Measurements from ENCODE around the gene PLEKHA8.

PLEKHA8 gene

GRCh38 chr7:30102281-30102680 lies 74.1 kb downstream of the PLEKHA8 start:
- no peaks in the 10 kb centered on the region for H3K4me1 ChIP-seq (ENCODE audit: control insufficient read depth, insufficient read depth, low read length, poor library complexity, severe bottlenecking)
- peaks cover 3% of the 10 kb centered on the region for H3K9me3 ChIP-seq (ENCODE audit: control insufficient read depth, low read length)
- no peak overlapping the region for H3K27ac ChIP-seq (ENCODE audit: low read depth, low read length, severe bottlenecking)
- 94 to 100% methylated on average over 1 to 2 of the region's 3 CpGs for WGBS, 2 experiments (ENCODE audit: insufficient coverage in 2 of 2)
- no peak overlapping the region for H3K4me3 ChIP-seq (ENCODE audit: extremely low read depth, insufficient read depth, low read length, poor library complexity, severe bottlenecking)
- H3K36me3 ChIP-seq (ENCODE audit: control insufficient read depth, insufficient read depth, low read length), result peaks cover 20% of the 10 kb centered on the region

- H3K9me3 ChIP-seq (ENCODE audit: control insufficient read depth, low read length), result peaks cover 3% of the 10 kb centered on the region
- no peak overlapping the region for H3K27ac ChIP-seq (ENCODE audit: low read depth, low read length, severe bottlenecking)
- WGBS, 2 experiments (ENCODE audit: insufficient coverage in 2 of 2), result no CpG with 5 or more reads among the region's 1 CpG
- no peaks in the 10 kb centered on the region for H3K4me1 ChIP-seq (ENCODE audit: control insufficient read depth, insufficient read depth, low read length, poor library complexity, severe bottlenecking)
- H3K36me3 ChIP-seq (ENCODE audit: control insufficient read depth, insufficient read depth, low read length), result peaks cover 17% of the 10 kb centered on the region
- H3K4me3 ChIP-seq (ENCODE audit: extremely low read depth, insufficient read depth, low read length, poor library complexity, severe bottlenecking), result no peak overlapping the region
These were observed 75.9 kb downstream of the PLEKHA8 start for GRCh38 chr7:30104157-30104556.

- Histone ChIP-seq H3K4me1 (ENCODE audit: control insufficient read depth, insufficient read depth, low read length, poor library complexity, severe bottlenecking) (no peaks in the 10 kb centered on the region), H3K27ac (ENCODE audit: low read depth, low read length, severe bottlenecking) (no peak overlapping the region), H3K36me3 (ENCODE audit: control insufficient read depth, insufficient read depth, low read length) (peaks cover 3% of the 10 kb centered on the region), H3K4me3 (ENCODE audit: extremely low read depth, insufficient read depth, low read length, poor library complexity, severe bottlenecking) (no peak overlapping the region), H3K9me3 (ENCODE audit: control insufficient read depth, low read length) (peaks cover 11% of the 10 kb centered on the region)
- 100% methylated on average over 1 of the region's 5 CpGs; no CpG with 5 or more reads in 1 of the 2 experiments for WGBS, 2 experiments (ENCODE audit: insufficient coverage in 2 of 2)
These were observed 84.0 kb downstream of the PLEKHA8 start for GRCh38 chr7:30112103-30112713.

- no peak overlapping the region for H3K4me3 ChIP-seq (ENCODE audit: extremely low read depth, insufficient read depth, low read length, poor library complexity, severe bottlenecking)
These were observed 84.9 kb downstream of the PLEKHA8 start for GRCh38 chr7:30113144-30113543.

GRCh38 chr7:30114536-30115238 lies 86.5 kb downstream of the PLEKHA8 start:
- no peak overlapping the region for H3K27ac ChIP-seq (ENCODE audit: low read depth, low read length, severe bottlenecking)
- 93 to 100% methylated on average over 1 to 2 of the region's 3 CpGs for WGBS, 2 experiments (ENCODE audit: insufficient coverage in 2 of 2)

More at GRCh38 chr7:30113144-30113543, 84.9 kb downstream of the PLEKHA8 start:
- H3K27ac ChIP-seq (ENCODE audit: low read depth, low read length, severe bottlenecking), result no peak overlapping the region
- H3K36me3 ChIP-seq (ENCODE audit: control insufficient read depth, insufficient read depth, low read length), result peaks cover 3% of the 10 kb centered on the region
- H3K4me1 ChIP-seq (ENCODE audit: control insufficient read depth, insufficient read depth, low read length, poor library complexity, severe bottlenecking), result no peaks in the 10 kb centered on the region
- H3K9me3 ChIP-seq (ENCODE audit: control insufficient read depth, low read length), result peaks cover 11% of the 10 kb centered on the region

GRCh38 chr7:30115709-30116297 lies 87.6 kb downstream of the PLEKHA8 start:
- Histone ChIP-seq H3K36me3 (ENCODE audit: control insufficient read depth, insufficient read depth, low read length) (no peaks in the 10 kb centered on the region), H3K4me1 (ENCODE audit: control insufficient read depth, insufficient read depth, low read length, poor library complexity, severe bottlenecking) (no peaks in the 10 kb centered on the region), H3K9me3 (ENCODE audit: control insufficient read depth, low read length) (peaks cover 11% of the 10 kb centered on the region), H3K27ac (ENCODE audit: low read depth, low read length, severe bottlenecking) (no peak overlapping the region), H3K4me3 (ENCODE audit: extremely low read depth, insufficient read depth, low read length, poor library complexity, severe bottlenecking) (no peak overlapping the region)
- 89 to 91% methylated on average over 27 of the region's 34 CpGs for WGBS, 2 experiments (ENCODE audit: insufficient coverage in 2 of 2)

More at GRCh38 chr7:30114536-30115238, 86.5 kb downstream of the PLEKHA8 start:
- Histone ChIP-seq H3K4me3 (ENCODE audit: extremely low read depth, insufficient read depth, low read length, poor library complexity, severe bottlenecking) (no peak overlapping the region), H3K36me3 (ENCODE audit: control insufficient read depth, insufficient read depth, low read length) (no peaks in the 10 kb centered on the region), H3K4me1 (ENCODE audit: control insufficient read depth, insufficient read depth, low read length, poor library complexity, severe bottlenecking) (no peaks in the 10 kb centered on the region), H3K9me3 (ENCODE audit: control insufficient read depth, low read length) (peaks cover 11% of the 10 kb centered on the region)

- 79 to 80% methylated on average over 4 to 6 of the region's 6 CpGs for WGBS, 2 experiments (ENCODE audit: insufficient coverage in 2 of 2)
- Histone ChIP-seq H3K27ac (ENCODE audit: low read depth, low read length, severe bottlenecking) (no peak overlapping the region), H3K9me3 (ENCODE audit: control insufficient read depth, low read length) (peaks cover 11% of the 10 kb centered on the region), H3K4me1 (ENCODE audit: control insufficient read depth, insufficient read depth, low read length, poor library complexity, severe bottlenecking) (no peaks in the 10 kb centered on the region), H3K4me3 (ENCODE audit: extremely low read depth, insufficient read depth, low read length, poor library complexity, severe bottlenecking) (no peak overlapping the region), H3K36me3 (ENCODE audit: control insufficient read depth, insufficient read depth, low read length) (no peaks in the 10 kb centered on the region)
These were observed 88.6 kb downstream of the PLEKHA8 start for GRCh38 chr7:30116771-30117170.

- WGBS, 2 experiments (ENCODE audit: insufficient coverage in 2 of 2), result 83 to 88% methylated on average over 3 to 4 of the region's 4 CpGs
- Histone ChIP-seq H3K36me3 (ENCODE audit: control insufficient read depth, insufficient read depth, low read length) (no peaks in the 10 kb centered on the region), H3K4me1 (ENCODE audit: control insufficient read depth, insufficient read depth, low read length, poor library complexity, severe bottlenecking) (no peaks in the 10 kb centered on the region), H3K4me3 (ENCODE audit: extremely low read depth, insufficient read depth, low read length, poor library complexity, severe bottlenecking) (no peak overlapping the region), H3K9me3 (ENCODE audit: control insufficient read depth, low read length) (peaks cover 10% of the 10 kb centered on the region), H3K27ac (ENCODE audit: low read depth, low read length, severe bottlenecking) (no peak overlapping the region)
These were observed 89.7 kb downstream of the PLEKHA8 start for GRCh38 chr7:30117896-30118295.

- Histone ChIP-seq H3K4me3 (ENCODE audit: extremely low read depth, insufficient read depth, low read length, poor library complexity, severe bottlenecking) (no peak overlapping the region), H3K36me3 (ENCODE audit: control insufficient read depth, insufficient read depth, low read length) (no peaks in the 10 kb centered on the region), H3K27ac (ENCODE audit: low read depth, low read length, severe bottlenecking) (no peak overlapping the region), H3K9me3 (ENCODE audit: control insufficient read depth, low read length) (peaks cover 5% of the 10 kb centered on the region), H3K4me1 (ENCODE audit: control insufficient read depth, insufficient read depth, low read length, poor library complexity, severe bottlenecking) (no peaks in the 10 kb centered on the region)
- 87 to 97% methylated on average over 3 of the region's 4 CpGs for WGBS, 2 experiments (ENCODE audit: insufficient coverage in 2 of 2)
These were observed 91.8 kb downstream of the PLEKHA8 start for GRCh38 chr7:30119890-30120577.

- peak overlapping the region; percentile 3 for H3K27ac ChIP-seq (ENCODE audit: low read depth, low read length, severe bottlenecking)
- WGBS, 2 experiments (ENCODE audit: insufficient coverage in 2 of 2), result 47 to 49% methylated on average over 9 to 10 of the region's 13 CpGs
These were observed 105.8 kb downstream of the PLEKHA8 start for GRCh38 chr7:30133736-30134610.

More at GRCh38 chr7:30133736-30134610, 105.8 kb downstream of the PLEKHA8 start:
- Histone ChIP-seq H3K36me3 (ENCODE audit: control insufficient read depth, insufficient read depth, low read length) (no peaks in the 10 kb centered on the region), H3K4me3 (ENCODE audit: extremely low read depth, insufficient read depth, low read length, poor library complexity, severe bottlenecking) (peak overlapping the region; percentile 73), H3K9me3 (ENCODE audit: control insufficient read depth, low read length) (no peaks in the 10 kb centered on the region), H3K4me1 (ENCODE audit: control insufficient read depth, insufficient read depth, low read length, poor library complexity, severe bottlenecking) (no peaks in the 10 kb centered on the region)
